Stimulated activated CD4-positive, alpha-beta T cell treated with anti-CD3 and anti-CD28 coated beads, Interleukin-2, amount 100 ng/mL, for 24 hours (primary cell): ENCODE data around the gene ZNF516.
"Not testable (repeated sequence)": the region's sequence is repeated elsewhere in the genome, so short reads cannot be mapped to it uniquely, and the experiment has no call there.

Source experiments
- DNase-seq, 2 donors: peaks; one replicate each; pipeline ENCODE4 v3.0.0-alpha.2; 2020

Gene ZNF516

GRCh38 chr18:76490670-76491472 is 4.2 kb downstream of the ZNF516 start:
- peak; percentile 35 to 40 for DNase-seq

DNA sequence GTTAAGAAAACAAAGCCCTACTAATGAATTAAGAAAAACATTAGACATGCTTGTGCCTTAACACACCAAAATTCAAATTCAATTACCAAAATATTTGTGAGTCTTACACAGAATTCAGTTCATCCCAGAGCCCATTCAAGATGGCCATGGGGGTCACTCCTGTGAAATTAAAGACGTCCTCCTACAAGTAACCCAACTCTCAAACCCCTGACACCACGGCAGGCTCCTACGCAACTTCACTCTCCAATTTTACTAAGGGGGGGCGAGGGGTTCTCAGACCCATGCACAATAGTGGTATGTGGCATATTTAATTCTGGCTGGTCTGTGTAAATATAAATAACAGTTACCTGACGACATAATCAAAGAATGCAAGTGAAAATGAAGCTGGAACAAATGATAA is 5.0 kb downstream of the ZNF516 start:
- no peak for DNase-seq

GRCh38 chr18:76489081-76489480 is 6.0 kb downstream of the ZNF516 start:
- DNase-seq = no peak

DNA sequence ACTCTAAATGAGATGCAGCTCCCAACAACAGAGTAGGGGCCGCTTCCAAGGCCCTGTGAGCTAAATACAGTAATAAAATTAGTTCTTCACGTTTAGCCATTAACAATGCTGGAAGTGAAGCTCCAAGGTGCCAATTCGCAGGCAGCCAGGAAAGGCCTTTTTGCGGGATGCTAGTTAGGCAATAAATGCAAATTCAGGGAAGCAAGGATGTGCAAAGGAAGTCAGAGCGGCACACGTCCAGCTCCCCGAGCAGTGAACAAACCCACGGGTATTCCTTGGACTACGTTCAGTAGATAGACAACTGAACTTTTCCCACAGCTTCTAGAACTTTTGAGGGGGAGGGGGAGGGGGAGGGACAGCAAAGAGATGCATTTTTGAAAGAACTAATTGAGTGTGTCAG is 6.9 kb downstream of the ZNF516 start:
- no peak for DNase-seq

DNA sequence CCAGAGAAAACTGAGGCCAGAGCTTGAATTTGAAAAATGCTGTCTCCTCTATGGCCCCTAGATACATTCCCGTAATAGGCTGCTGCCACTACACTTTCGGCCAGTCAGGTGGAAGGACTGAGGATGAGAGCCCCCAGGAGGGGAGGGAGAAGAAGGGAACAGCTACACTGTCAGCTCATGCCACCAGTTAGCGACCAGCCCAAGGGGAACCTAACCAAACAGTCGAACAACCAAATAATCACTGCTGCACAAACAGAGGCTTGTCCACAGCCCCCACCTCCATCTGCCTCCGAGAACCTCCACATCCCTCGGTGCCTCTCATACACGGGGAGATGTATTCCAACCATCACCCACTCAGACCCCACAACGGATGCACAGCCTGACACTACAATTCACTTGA is 7.3 kb downstream of the ZNF516 start:
- no peak for DNase-seq

DNA sequence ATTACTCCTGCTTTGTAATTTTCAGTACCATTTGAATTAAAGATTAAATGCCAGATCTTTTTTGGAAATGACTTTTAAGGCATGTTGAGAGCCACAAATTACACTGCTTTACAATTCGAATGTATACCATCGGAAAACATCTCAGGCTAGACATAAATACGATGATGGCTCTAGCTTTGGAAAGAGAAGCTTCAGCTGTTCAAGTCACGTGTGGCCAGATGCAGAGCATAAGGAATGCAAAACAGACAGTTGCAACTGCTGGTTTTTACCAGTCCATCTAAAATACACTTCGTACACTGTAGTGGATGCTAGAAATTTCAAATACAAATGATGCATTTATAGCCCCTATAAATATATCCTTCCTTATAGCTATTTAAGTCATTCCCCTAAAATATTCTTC is 8.0 kb downstream of the ZNF516 start:
- no peak for DNase-seq

- DNase-seq = no peak
Measured at GRCh38 chr18:76486574-76486973, 8.5 kb downstream of the ZNF516 start.

DNA sequence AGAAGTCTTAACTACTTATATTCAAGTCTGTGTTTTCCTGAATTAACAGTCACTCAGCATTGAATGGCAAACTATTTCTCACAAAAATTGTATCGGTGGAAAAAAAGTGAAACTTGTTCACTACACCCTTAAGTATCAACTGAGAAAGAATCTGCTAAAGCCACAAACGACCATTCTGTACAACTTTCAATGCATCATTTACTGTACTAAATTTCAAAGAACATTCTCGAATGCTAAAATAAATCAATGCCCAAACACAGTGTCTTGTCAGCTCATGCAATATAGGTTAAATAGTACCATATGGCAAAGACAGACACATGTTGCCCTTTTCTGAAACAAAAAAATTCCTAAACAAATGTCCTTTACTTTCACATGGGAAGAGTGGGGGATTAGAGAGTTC is 9.0 kb downstream of the ZNF516 start:
- no peak for DNase-seq

GRCh38 chr18:76484749-76485387 is 10.2 kb downstream of the ZNF516 start:
- DNase-seq = no peak

DNA sequence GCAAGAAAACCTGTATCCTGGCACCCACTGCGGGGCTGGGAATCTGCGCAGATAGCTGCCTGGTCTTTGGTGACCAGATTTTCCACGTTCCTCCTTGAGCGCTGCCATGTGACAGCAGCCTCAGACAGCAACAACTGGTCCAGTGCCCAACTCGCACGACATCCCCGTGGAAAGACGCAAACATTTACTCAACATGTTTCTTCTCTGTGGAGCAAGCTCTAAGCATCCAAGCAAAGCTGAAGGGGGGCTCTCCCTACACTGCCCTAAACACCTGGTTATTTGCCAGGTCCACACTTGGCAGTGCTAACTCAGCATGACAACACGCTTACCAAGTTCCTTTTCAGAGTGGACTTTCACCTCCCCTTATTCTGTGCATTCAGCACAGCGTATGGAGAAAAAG is 11.3 kb downstream of the ZNF516 start:
- no peak for DNase-seq

GRCh38 chr18:76482971-76483691 is 11.9 kb downstream of the ZNF516 start:
- DNase-seq = no peak

GRCh38 chr18:76482267-76482666 is 12.8 kb downstream of the ZNF516 start:
- no peak for DNase-seq

- no peak for DNase-seq
Measured at GRCh38 chr18:76480913-76481312, 14.1 kb downstream of the ZNF516 start.

DNA sequence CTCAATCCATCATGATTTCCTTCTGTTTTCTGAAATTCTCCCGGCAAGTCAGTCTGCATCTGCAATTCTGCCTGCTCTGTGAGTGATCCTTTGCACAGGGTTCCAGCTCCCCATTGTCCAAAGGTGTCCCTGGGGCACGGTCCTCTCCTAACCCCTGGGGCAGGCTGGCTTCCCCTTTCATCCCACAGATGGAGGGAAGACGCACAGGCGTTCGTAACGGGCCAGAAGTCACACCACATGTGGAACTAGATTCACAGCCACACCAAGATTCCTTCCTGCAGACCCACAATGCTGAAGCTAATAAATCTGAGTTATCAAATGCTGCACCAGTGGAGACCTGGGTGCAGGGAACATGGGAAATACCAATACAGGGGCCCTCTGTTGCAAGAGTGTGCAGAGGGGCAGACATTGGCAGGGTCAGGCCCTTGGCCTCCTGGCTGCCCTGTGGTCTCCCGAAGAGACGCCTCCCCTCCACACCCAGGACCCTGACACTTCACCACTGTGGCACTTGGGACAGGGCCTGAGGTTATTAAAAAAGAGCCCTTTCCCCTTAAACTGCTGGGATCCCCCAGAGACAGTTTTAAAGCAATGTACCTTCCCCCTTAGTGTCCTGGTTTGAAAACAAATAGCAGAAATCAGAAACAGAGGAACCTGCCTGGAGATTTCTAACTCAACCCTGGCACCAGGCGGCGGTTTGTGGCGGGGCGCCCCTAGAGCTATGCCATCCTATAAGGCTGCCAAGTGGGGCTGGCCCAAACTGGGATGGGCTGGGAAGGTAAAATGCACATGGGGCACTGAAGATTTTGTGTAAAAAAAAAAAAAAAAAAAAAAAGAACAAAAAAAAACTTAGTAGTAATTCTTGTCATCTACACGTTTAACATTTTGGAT is 15.4 kb downstream of the ZNF516 start:
- DNase-seq = no peak

DNA sequence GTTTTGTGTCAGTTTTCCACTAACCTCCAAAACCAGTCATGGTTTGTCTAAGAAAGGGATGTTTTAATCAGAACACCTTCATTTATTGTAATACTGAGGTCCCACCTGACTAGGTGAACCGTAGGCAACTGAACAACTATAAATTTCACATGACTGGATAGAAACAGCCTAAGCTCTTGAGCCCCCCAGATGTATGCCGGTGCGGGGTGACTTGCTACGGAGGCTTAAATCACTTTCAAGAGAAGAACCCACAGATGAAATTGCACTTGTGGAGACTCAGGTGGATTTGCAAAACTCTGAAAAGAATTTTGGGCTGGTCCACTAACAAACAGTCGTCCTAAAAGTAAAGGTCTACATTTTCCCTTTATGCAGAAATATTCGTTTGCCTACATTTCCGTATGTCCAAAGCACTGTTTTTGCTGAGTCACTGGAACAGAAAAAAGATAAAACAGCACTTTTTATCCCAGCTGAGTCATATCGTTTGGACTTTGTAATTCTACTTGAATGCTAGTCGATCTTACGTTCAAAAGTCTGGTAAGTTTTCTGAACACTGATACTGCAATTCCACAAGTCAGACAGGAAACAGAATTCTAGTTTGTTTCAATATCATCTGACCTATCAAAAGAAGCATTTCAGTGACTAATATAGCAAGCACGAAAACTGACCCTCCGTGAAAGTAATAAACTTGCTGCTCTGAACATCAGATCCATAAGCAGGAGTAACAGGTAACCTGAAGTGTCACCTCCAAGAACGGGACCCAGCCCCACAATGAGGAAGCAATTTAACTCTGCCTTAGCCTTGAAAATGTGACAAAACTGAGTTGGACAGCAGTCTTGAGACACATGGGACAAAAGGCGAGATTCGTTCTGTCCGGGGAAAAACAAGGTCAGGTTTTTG is 18.1 kb downstream of the ZNF516 start:
- no peak for DNase-seq

- no peak for DNase-seq
Measured at GRCh38 chr18:76475450-76476194, 19.4 kb downstream of the ZNF516 start.

GRCh38 chr18:76474824-76475223 is 20.2 kb downstream of the ZNF516 start:
- DNase-seq = no peak

GRCh38 chr18:76473521-76473920 is 21.5 kb downstream of the ZNF516 start:
- DNase-seq = not testable (repeated sequence)

DNA sequence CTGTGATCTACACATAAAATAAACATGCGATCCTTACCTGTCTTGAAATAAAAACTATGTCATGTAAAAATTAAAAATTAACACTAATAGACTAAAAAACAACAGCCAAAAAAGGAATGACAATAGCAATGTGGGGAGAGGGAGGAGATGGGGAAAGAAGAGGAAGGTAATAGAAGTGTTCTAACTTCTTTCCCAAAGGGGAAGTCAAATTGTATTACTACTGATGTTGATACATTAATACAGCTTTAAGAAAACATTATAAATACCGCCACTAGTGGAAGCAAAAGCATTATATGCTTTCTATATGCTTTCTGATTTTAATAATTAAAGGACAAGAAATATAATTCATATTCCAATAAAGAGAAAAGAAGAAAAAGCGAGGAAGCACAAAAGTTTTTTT is 22.2 kb downstream of the ZNF516 start:
- DNase-seq = no peak

GRCh38 chr18:76471593-76471992 is 23.4 kb downstream of the ZNF516 start:
- no peak for DNase-seq
